Prostate gland (tissue), 2 donors: Measurements from ENCODE around the gene ZNF775. TPM values are rescaled to one million over a fixed set of nuclear protein-coding genes. Genes with fewer than 3 reads are reported as not detected.
A peak's percentile ranks its signal among the peaks of the same experiment; 100 is the strongest.

ENCODE experiments used
- DNase-seq: peaks from one replicate; pipeline ENCODE4 v3.0.0-alpha.2; 2019; ENCODE audit warnings: low spot score
- H3K27ac ChIP-seq, 2 donors: fragments of 200-600 bp; sonication (generic); 2 replicates each; pipeline ENCODE4 v1.5.1; 2017 to 2019
- H3K27me3 ChIP-seq: fragments of 200-600 bp; sonication (generic); replicated peaks from 2 replicates; pipeline ENCODE4 v1.5.1; 2019; ENCODE audit not compliant: insufficient read depth
- H3K36me3 ChIP-seq, 2 donors: fragments of 200-600 bp; sonication (generic); 1 replicate in 1 of 2; 2 replicates in 1 of 2; pipeline versions ENCODE4 v1.5.1 to v1.8.1; 2017 to 2019
- H3K4me1 ChIP-seq: fragments of 200-600 bp; sonication (generic); replicated peaks from 2 replicates; pipeline ENCODE4 v1.5.1; 2019
- H3K4me3 ChIP-seq, 2 donors: fragments of 200-600 bp; sonication (generic); 2 replicates each; pipeline ENCODE4 v1.5.1; 2017 to 2019
- H3K9me3 ChIP-seq: fragments of 200-600 bp; sonication (generic); 2 replicates; pipeline ENCODE4 v1.5.1; 2017
- CTCF ChIP-seq, 4 experiments: fragments of 200-600 bp in 2 of 4; fragments of 450-650 bp in 2 of 4; sonication (generic) in 2 of 4; IDR thresholded peaks; 1 replicate in 3 of 4; 2 replicates in 1 of 4; pipeline ENCODE4 v1.5.1; 2016 to 2019; ENCODE audit warnings: antibody characterized with exemption in 4 of 4, mild to moderate bottlenecking in 2 of 4, moderate library complexity in 2 of 4
- POLR2A ChIP-seq: fragments of 450-650 bp; IDR thresholded peaks from one replicate; pipeline ENCODE4 v1.6.1; 2016; ENCODE audit warnings: antibody characterized with exemption, mild to moderate bottlenecking
- POLR2AphosphoS5 ChIP-seq: sonication (generic); formaldehyde crosslinking; IDR thresholded peaks from one replicate; pipeline ENCODE4 v1.6.1; 2017; ENCODE audit warnings: antibody characterized with exemption
- WGBS: methylation state at CpG from one replicate; pipeline ENCODE4 v1.1.5; 2018; 5-methylcytosine and 5-hydroxymethylcytosine counted together
- intact Hi-C: fragments of 100-400 bp; cut with DNase I; formaldehyde crosslinking; loops from one replicate; pipeline ENCODE4 v1.14.2; 2022
- total RNA-seq, 2 donors: library from RNA; depleted of rRNA; stranded (reverse); fragments of >200 nt; gene quantifications; one replicate each; pipeline ENCODE4 v1.1.0, GENCODE V29; 2016

The ZNF775 gene
- total RNA-seq, 2 donors from 2014 or later: 14.4 to 14.8 TPM

GRCh38 chr7:150357270-150357669 is 21.9 kb upstream of the ZNF775 start:
- Histone ChIP-seq H3K36me3 (no peaks in the 10 kb centered on the region), H3K4me3 (no peak overlapping the region), H3K27ac (no peak overlapping the region), H3K27me3 (no peaks in the 10 kb centered on the region), H3K4me1 (no peaks in the 10 kb centered on the region), H3K9me3 (no peaks in the 10 kb centered on the region)
- intact Hi-C loops: no loop called here
- WGBS: 28% methylated on average over 9 of the region's 9 CpGs
- TF ChIP-seq POLR2AphosphoS5 (no peak), CTCF (IDR thresholded peaks at IDR 0.05) (no peak), POLR2A (no peak)
- no peak for DNase-seq

GRCh38 chr7:150357771-150358427 is 21.2 kb upstream of the ZNF775 start:
- no peaks in the 10 kb centered on the region for H3K4me1 ChIP-seq
- no peak for DNase-seq
- H3K9me3 ChIP-seq: no peaks in the 10 kb centered on the region
- intact Hi-C loops: no loop called here
- H3K36me3 ChIP-seq: no peaks in the 10 kb centered on the region
- TF ChIP-seq CTCF (IDR thresholded peaks at IDR 0.05) (peak in 1 of 4 experiments; percentile 28), POLR2A (no peak)
- no peak overlapping the region for H3K27ac ChIP-seq
- H3K27me3 ChIP-seq: no peaks in the 10 kb centered on the region
- no peak overlapping the region for H3K4me3 ChIP-seq
- WGBS: 57% methylated on average over 13 of the region's 13 CpGs

- Histone ChIP-seq H3K36me3 (no peaks in the 10 kb centered on the region), H3K27me3 (no peaks in the 10 kb centered on the region), H3K27ac (no peak overlapping the region), H3K4me3 (no peak overlapping the region), H3K4me1 (no peaks in the 10 kb centered on the region), H3K9me3 (no peaks in the 10 kb centered on the region)
- TF ChIP-seq POLR2A (no peak), POLR2AphosphoS5 (no peak), CTCF (IDR thresholded peaks at IDR 0.05) (no peak)
- WGBS: 98% methylated on average over 4 of the region's 4 CpGs
- DNase-seq: no peak
- intact Hi-C loops: no loop called here
Measured at GRCh38 chr7:150358433-150358832, 20.7 kb upstream of the ZNF775 start.

GRCh38 chr7:150358988-150359621 is 20.0 kb upstream of the ZNF775 start:
- no peak overlapping the region for H3K27ac ChIP-seq
- no peaks in the 10 kb centered on the region for H3K4me1 ChIP-seq
- TF ChIP-seq CTCF (IDR thresholded peaks at IDR 0.05) (no peak), POLR2AphosphoS5 (no peak), POLR2A (no peak)
- H3K9me3 ChIP-seq: no peaks in the 10 kb centered on the region
- DNase-seq: no peak
- 88% methylated on average over 4 of the region's 4 CpGs for WGBS
- H3K27me3 ChIP-seq: no peaks in the 10 kb centered on the region
- intact Hi-C loops: no loop called here
- no peak overlapping the region for H3K4me3 ChIP-seq
- no peaks in the 10 kb centered on the region for H3K36me3 ChIP-seq
